AG09319 (cell line): ENCODE results near the gene CORO1C.

Experiments used
- DNase-seq: peaks from one replicate; pipeline ENCODE4 v3.0.0-alpha.2; 2010; ENCODE audit warnings: low read depth; ENCODE audit errors: extremely low read depth
- CTCF ChIP-seq: IDR thresholded peaks from 2 replicates; pipeline ENCODE4 v1.5.1; 2011; ENCODE audit warnings: low read depth, mild to moderate bottlenecking, inconsistent platforms, low read length, moderate library complexity

Gene CORO1C

DNA sequence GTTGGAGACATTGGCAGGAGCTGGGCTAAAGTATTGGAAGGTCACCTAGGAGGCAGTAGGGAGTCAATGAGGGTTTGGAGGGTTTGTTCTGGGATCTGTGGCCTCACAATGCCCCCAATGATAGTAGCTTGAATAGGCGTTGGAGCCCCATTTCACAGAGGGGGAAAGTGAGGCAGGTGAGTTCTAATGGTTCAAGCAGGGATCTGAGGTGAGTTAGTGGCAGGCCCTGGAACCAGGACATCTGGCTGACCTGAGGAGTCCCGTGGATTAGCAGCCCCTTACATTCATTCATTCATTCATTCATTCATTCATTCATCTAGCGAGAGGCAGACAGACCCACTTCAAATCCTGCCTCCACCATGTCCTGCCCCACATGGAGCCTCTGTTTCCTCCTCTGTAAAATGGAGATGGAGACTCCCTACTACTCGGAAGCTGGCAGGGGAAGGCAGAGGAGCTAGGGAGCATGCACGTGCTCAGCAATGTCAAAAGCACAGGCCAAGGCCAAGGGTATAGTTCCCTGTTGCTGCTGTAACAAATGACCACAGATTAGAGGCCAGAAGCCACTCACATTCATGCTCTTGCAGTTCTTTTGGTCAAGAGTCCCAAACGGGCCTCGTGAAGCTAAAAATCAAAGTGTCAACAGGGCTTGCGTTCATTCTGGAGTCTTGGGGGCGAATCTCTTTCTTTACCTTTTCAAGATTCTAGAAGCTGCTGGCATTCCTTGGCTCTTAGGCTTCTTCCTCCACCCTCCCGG lies 131.2 kb downstream of the CORO1C start:
- no peak for DNase-seq
- TF ChIP-seq CTCF, result no peak

DNA sequence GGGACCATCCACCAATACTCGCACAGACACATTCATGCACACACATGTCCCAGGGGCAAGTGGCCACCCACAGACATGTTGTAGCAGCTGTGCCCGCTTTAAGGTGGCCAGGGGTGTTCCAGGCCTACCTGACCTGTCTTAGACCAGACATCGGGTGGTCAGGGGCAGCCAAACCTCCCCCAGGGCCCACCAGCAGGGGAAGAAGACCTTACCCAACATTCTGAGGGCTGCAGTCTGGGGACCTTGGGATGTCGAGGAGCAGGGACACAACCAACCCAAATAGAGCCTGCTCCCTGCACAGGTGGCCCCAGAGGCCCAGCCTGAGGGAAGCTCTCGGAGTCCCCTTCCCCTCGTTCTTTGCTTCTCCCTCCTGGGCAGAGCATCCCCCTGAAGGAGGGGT lies 131.8 kb downstream of the CORO1C start:
- DNase-seq, result no peak

GRCh38 chr12:108598553-108599250 lies 132.6 kb downstream of the CORO1C start:
- no peak for DNase-seq
- no peak for TF ChIP-seq CTCF

More for the DNA sequence above, 131.8 kb downstream of the CORO1C start:
- no peak for TF ChIP-seq CTCF

GRCh38 chr12:108597559-108598471 lies 133.5 kb downstream of the CORO1C start, which contains the start of gene TMEM119:
Gene TMEM119 (minus strand): TSS chr12:108598084. CDS start chr12:108592383, 5,701 bp downstream.
- DNase-seq, result peak; percentile 74

DNA sequence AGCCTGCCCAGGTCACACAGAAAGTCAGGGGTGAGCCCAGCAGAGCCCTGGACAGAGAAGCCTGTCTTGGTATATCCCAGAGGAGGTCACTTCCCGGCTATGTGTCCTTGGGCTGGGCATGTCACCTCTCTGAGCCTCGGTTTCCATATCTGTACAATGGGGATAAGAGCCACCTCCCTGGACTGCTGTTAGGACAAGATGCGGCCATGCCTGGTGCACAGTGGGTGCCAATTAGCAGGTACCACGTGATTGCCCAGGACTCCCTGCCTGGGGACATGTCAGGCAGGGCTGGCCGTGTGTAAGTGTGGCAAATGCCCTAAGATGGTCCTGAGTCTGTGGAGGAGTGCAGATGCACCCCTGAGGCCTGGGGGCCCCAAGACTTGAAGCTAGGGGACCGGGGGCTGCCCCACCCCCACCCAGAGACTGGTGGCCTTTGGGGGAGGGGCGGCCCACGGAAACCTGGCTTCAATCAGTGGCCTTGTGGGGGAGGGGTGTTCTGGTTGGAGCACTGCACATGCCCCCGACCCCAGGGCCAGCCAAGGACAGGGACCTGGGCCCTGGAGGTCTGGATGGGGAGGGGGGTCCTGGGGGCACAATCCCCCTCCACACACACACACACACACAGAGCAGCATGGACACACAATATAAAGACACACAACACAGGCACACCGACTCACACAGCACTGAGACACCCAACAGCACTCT lies 134.3 kb downstream of the CORO1C start:
- DNase-seq, result no peak
- TF ChIP-seq CTCF, result no peak

More at GRCh38 chr12:108597559-108598471, 133.5 kb downstream of the CORO1C start, which contains the start of gene TMEM119:
- no peak for TF ChIP-seq CTCF

GRCh38 chr12:108595711-108596647 lies 135.3 kb downstream of the CORO1C start:
- no peak for DNase-seq
- no peak for TF ChIP-seq CTCF
